ENCODE measurements around the gene PHF8. TPM values are rescaled to one million over a fixed set of nuclear protein-coding genes. Genes with fewer than 3 reads are reported as not detected.

PHF8 gene
- total and polyA plus RNA-seq, 12 donors, result 6.1 to 73.5 (median 20.0) TPM

GRCh38 chrX:54063361-54063760, 19.1 kb upstream of the PHF8 start:
- intact Hi-C loops (cut with DNase I), result no loop called here
- no peaks in the 10 kb centered on the region for H3K4me1 ChIP-seq (replicated peaks in 1 of 2)
- no peaks in the 10 kb centered on the region for H3K9me3 ChIP-seq (replicated peaks in 1 of 3)
- DNase-seq, result no peak
- no peaks in the 10 kb centered on the region for H3K36me3 ChIP-seq (replicated peaks in 1 of 2)
- TF ChIP-seq CTCF (IDR thresholded peaks at IDR 0.05) (no peak), POLR2A (IDR thresholded peaks at IDR 0.05) (no peak)
- WGBS, 4 donors, result 67 to 84% (median 76%) methylated on average over 2 of the region's 2 CpGs; no CpG with 5 or more reads in 1 of the 4 donors
- no peak overlapping the region for H3K27ac ChIP-seq
- no peaks in the 10 kb centered on the region for H3K27me3 ChIP-seq
- no peak overlapping the region for H3K4me3 ChIP-seq

- Histone ChIP-seq H3K36me3 (replicated peaks in 1 of 2) (no peaks in the 10 kb centered on the region), H3K9me3 (replicated peaks in 1 of 3) (no peaks in the 10 kb centered on the region), H3K27me3 (no peaks in the 10 kb centered on the region), H3K27ac (no peak overlapping the region), H3K4me1 (replicated peaks in 1 of 2) (no peaks in the 10 kb centered on the region), H3K4me3 (no peak overlapping the region)
- no peak for TF ChIP-seq POLR2A (IDR thresholded peaks at IDR 0.05)
- intact Hi-C loops (cut with DNase I), result no loop called here
- peak in 2 of 7 donors; percentile 14 to 33 for DNase-seq
- WGBS, 4 donors, result 20 to 53% (median 35%) methylated on average over 2 to 3 of the region's 3 CpGs
Observed at GRCh38 chrX:54049801-54050200, 5.5 kb upstream of the PHF8 start.

GRCh38 chrX:54048412-54048811, 4.1 kb upstream of the PHF8 start:
- Histone ChIP-seq H3K27me3 (no peaks in the 10 kb centered on the region), H3K27ac (no peak overlapping the region), H3K36me3 (replicated peaks in 1 of 2) (no peaks in the 10 kb centered on the region), H3K9me3 (replicated peaks in 1 of 3) (no peaks in the 10 kb centered on the region), H3K4me3 (no peak overlapping the region), H3K4me1 (replicated peaks in 1 of 2) (no peaks in the 10 kb centered on the region)
- no peak for TF ChIP-seq CTCF (IDR thresholded peaks at IDR 0.05)
- TF ChIP-seq POLR2A (IDR thresholded peaks at IDR 0.05), result no peak
- intact Hi-C loops (cut with DNase I), result no loop called here
- WGBS, 4 donors, result 53 to 79% (median 56%) methylated on average over 1 of the region's 1 CpG
- no peak for DNase-seq

GRCh38 chrX:54045563-54046228, 1.4 kb upstream of the PHF8 start:
- DNase-seq, result no peak
- H3K4me3 ChIP-seq, result no peak overlapping the region
- H3K36me3 ChIP-seq (replicated peaks in 1 of 2), result peaks cover 0 to 3% of the 10 kb centered on the region in 2 donors
- H3K27ac ChIP-seq, result peak overlapping the region in 1 of 5 donors; percentile 96
- no peaks in the 10 kb centered on the region for H3K9me3 ChIP-seq (replicated peaks in 1 of 3)
- no peaks in the 10 kb centered on the region for H3K27me3 ChIP-seq
- H3K4me1 ChIP-seq (replicated peaks in 1 of 2), result peaks cover 0 to 3% of the 10 kb centered on the region in 2 donors
- intact Hi-C loops (cut with DNase I), result no loop called here
- TF ChIP-seq POLR2A (IDR thresholded peaks at IDR 0.05), result no peak
- TF ChIP-seq CTCF (IDR thresholded peaks at IDR 0.05), result no peak
- WGBS, 4 donors, result 82 to 90% (median 86%) methylated on average over 12 of the region's 12 CpGs

GRCh38 chrX:54044877-54045338, 635 bp upstream of the PHF8 start:
- no peak for DNase-seq
- H3K27me3 ChIP-seq, result no peaks in the 10 kb centered on the region
- no peak for TF ChIP-seq CTCF (IDR thresholded peaks at IDR 0.05)
- TF ChIP-seq POLR2A (IDR thresholded peaks at IDR 0.05), result peak in 1 of 2 donors; percentile 19
- H3K27ac ChIP-seq, result peak overlapping the region; percentile 46 to 96 (median 90)
- 6 to 41% (median 24%) methylated on average over 5 to 10 of the region's 10 CpGs for WGBS, 4 donors
- intact Hi-C loops (cut with DNase I), result no loop called here
- H3K4me1 ChIP-seq (replicated peaks in 1 of 2), result peaks cover 0 to 3% of the 10 kb centered on the region in 2 donors
- peaks cover 0 to 11% of the 10 kb centered on the region in 2 donors for H3K36me3 ChIP-seq (replicated peaks in 1 of 2)
- peak overlapping the region in 2 of 4 donors; percentile 26 to 77 for H3K4me3 ChIP-seq
- no peaks in the 10 kb centered on the region for H3K9me3 ChIP-seq (replicated peaks in 1 of 3)

Data from adrenal gland (tissue), 12 donors.